ENCODE measurements around the gene CFAP100. TPM values are rescaled to one million over a fixed set of nuclear protein-coding genes. Genes with fewer than 3 reads are reported as not detected.

Gene CFAP100
- total and polyA plus RNA-seq, 2 of the 4 experiments (the other 2 are of a cell fraction), result not detected

DNA sequence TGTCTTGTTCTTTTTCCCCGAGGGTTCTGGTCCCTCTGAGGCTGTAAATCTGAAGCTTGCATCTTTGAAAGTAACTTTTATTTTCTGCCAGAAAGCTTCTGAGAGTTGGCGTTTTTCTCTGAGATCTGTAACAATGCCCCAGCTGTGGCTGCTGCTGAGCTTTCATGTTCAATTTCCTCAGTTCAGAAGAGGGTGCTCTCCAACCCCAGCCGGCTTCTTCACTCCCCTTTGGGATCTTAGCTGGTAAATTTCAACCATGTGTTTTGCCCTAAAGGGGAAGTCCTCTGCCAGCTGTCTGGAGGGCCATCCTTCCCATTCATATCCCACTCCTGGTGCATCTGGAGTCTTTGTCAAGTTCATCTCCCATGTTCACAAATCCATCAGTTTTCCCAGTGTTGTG, 18.3 kb upstream of the CFAP100 start:
- in situ Hi-C loops (cut with MboI; ENCODE audit: low sequenced_read_pairs), result loop anchor here (10.0 to 25.0 kb wide), 3 partner anchors 122 to 414 kb away; partner anchors contain the start of gene ROPN1B

More for the DNA sequence above, 18.3 kb upstream of the CFAP100 start:
- H3K56ac ChIP-seq (ENCODE audit: extremely low read depth, insufficient read depth, low read length), result no peak overlapping the region
- H2AFZ ChIP-seq (replicated peaks; ENCODE audit: low read length, poor library complexity), result no peak overlapping the region
- 0% methylated on average over 2 of the region's 3 CpGs; no CpG with 5 or more reads in 1 of the 2 experiments for WGBS, 2 experiments (ENCODE audit: extremely low coverage in 2 of 2, insufficient read length in 1 of 2)
- no peak overlapping the region for H3K4ac ChIP-seq (ENCODE audit: low read depth, low read length)
- no peak overlapping the region for H2BK20ac ChIP-seq (ENCODE audit: low read depth, low read length)
- no TSS peak for BruUV-seq (replicated peaks)
- H2BK15ac ChIP-seq (ENCODE audit: low read depth, low read length), result no peak overlapping the region
- DNase-seq (no peak), ATAC-seq (ENCODE audit: low read depth) (no peak)
- H3K9me3 ChIP-seq (ENCODE audit: control insufficient read depth, insufficient read depth, low read length), result peaks cover 8% of the 10 kb centered on the region
- ChIA-PET CTCF (no interaction called here), POLR2A (ENCODE audit: unreplicated experiment) (no interaction called here)
- H3K4me3 ChIP-seq (ENCODE audit: insufficient read depth, low read depth, low read length), result no peak overlapping the region
- intact Hi-C loops (cut with micrococcal nuclease) (no loop called here), dilution Hi-C loops (cut with HindIII; ENCODE audit: low sequenced_read_pairs, unreplicated experiment) (no loop called here)
- H3K9ac ChIP-seq (ENCODE audit: low read depth, low read length), result no peak overlapping the region
- no peak overlapping the region for H3K27ac ChIP-seq (ENCODE audit: insufficient read depth, low read length)
- H3K18ac ChIP-seq (ENCODE audit: low read depth, low read length), result no peak overlapping the region
- H4K91ac ChIP-seq (ENCODE audit: insufficient read depth, low read depth, low read length), result no peak overlapping the region
- H3K14ac ChIP-seq (replicated peaks; ENCODE audit: low read depth, low read length), result no peak overlapping the region
- H2BK120ac ChIP-seq (ENCODE audit: low read depth, low read length), result no peak overlapping the region
- no peak overlapping the region for H3K23ac ChIP-seq (ENCODE audit: low read depth, low read length)
- no peak overlapping the region for H3K4me2 ChIP-seq (ENCODE audit: low read depth, low read length)
- H3K4me1 ChIP-seq (ENCODE audit: control insufficient read depth, insufficient read depth, low read length), result no peaks in the 10 kb centered on the region
- no peaks in the 10 kb centered on the region; the same call in 1 of the 2 replicates for H4K20me1 ChIP-seq (ENCODE audit: insufficient read depth, low read length)
- peaks cover 38% of the 10 kb centered on the region for H3K27me3 ChIP-seq (ENCODE audit: control insufficient read depth, insufficient read depth, low read length)
- no peak overlapping the region for H2AK5ac ChIP-seq (ENCODE audit: low read depth, low read length)
- no peak overlapping the region for H2AK9ac ChIP-seq (replicated peaks; ENCODE audit: low read depth, low read length, poor library complexity)
- H3K9me1 ChIP-seq (ENCODE audit: insufficient read depth, low read length), result no peaks in the 10 kb centered on the region
- no peak for TF ChIP-seq NFE2L2 (IDR thresholded peaks at IDR 0.05; ENCODE audit: low read depth, low read length)
- TF ChIP-seq POLR2A (IDR thresholded peaks at IDR 0.05; ENCODE audit: low read depth, low read length), result no peak
- TF ChIP-seq SMC3 (IDR thresholded peaks at IDR 0.05; ENCODE audit: low read depth, low read length), result no peak
- no peak overlapping the region for H4K8ac ChIP-seq (ENCODE audit: low read depth in 2 of 2, low read length in 2 of 2)
- H3K79me1 ChIP-seq (ENCODE audit: low read depth in 1 of 2, low read length in 2 of 2), result no peaks in the 10 kb centered on the region
- no peak overlapping the region for H4K5ac ChIP-seq (ENCODE audit: low read depth, low read length)
- H2BK5ac ChIP-seq (ENCODE audit: low read depth, low read length, poor library complexity, severe bottlenecking), result no peak overlapping the region
- H3K36me3 ChIP-seq (ENCODE audit: control insufficient read depth, insufficient read depth, low read length), result no peaks in the 10 kb centered on the region
